ENCODE data around the gene TRIM69. TPM values are rescaled to one million over a fixed set of nuclear protein-coding genes. Genes with fewer than 3 reads are reported as not detected.
A peak's percentile ranks its signal among the peaks of the same experiment; 100 is the strongest.

The TRIM69 gene
- total RNA-seq, 1 experiment from 2014 or later, result 22.7 TPM

GRCh38 chr15:44713006-44713966 is 23.0 kb upstream of the TRIM69 start:
- H4K20me1 ChIP-seq (ENCODE audit: insufficient read depth, low read depth, low read length), result peaks cover 43% of the 10 kb centered on the region
- DNase-seq, result peak; percentile 71
- peaks cover 52% of the 10 kb centered on the region for H3K79me2 ChIP-seq (ENCODE audit: low read length)

GRCh38 chr15:44715142-44715796 is 21.1 kb upstream of the TRIM69 start:
- H3K9me3 ChIP-seq (ENCODE audit: low read length), result no peaks in the 10 kb centered on the region
- peaks cover 43% of the 10 kb centered on the region for H4K20me1 ChIP-seq (ENCODE audit: insufficient read depth, low read depth, low read length)
- H2AFZ ChIP-seq (ENCODE audit: low read length), result no peak overlapping the region
- H3K4me1 ChIP-seq (ENCODE audit: low read length), result peaks cover 69% of the 10 kb centered on the region
- H3K4me2 ChIP-seq (ENCODE audit: low read depth, low read length, poor library complexity, severe bottlenecking), result no peak overlapping the region
- no peak overlapping the region for H3K4me3 ChIP-seq (ENCODE audit: low read length)
- no peak overlapping the region for H3K27ac ChIP-seq (ENCODE audit: low read length)
- H3K9ac ChIP-seq (ENCODE audit: low read length), result no peak overlapping the region
- H3K9me2 ChIP-seq (replicated peaks; ENCODE audit: insufficient read depth, low read length), result no peaks in the 10 kb centered on the region
- no peaks in the 10 kb centered on the region for H3K27me3 ChIP-seq (ENCODE audit: low read length)
- peaks cover 52% of the 10 kb centered on the region for H3K79me2 ChIP-seq (ENCODE audit: low read length)
- no peak for DNase-seq
- H3K36me3 ChIP-seq (ENCODE audit: insufficient read depth, low read length), result peaks cover 63% of the 10 kb centered on the region

More at GRCh38 chr15:44713006-44713966, 23.0 kb upstream of the TRIM69 start:
- H3K4me2 ChIP-seq (ENCODE audit: low read depth, low read length, poor library complexity, severe bottlenecking), result peak overlapping the region; percentile 96
- H3K9ac ChIP-seq (ENCODE audit: low read length), result peak overlapping the region; percentile 100
- H3K9me3 ChIP-seq (ENCODE audit: low read length), result no peaks in the 10 kb centered on the region
- no peak overlapping the region for H2AFZ ChIP-seq (ENCODE audit: low read length)
- H3K36me3 ChIP-seq (ENCODE audit: insufficient read depth, low read length), result peaks cover 57% of the 10 kb centered on the region
- H3K27me3 ChIP-seq (ENCODE audit: low read length), result no peaks in the 10 kb centered on the region
- peaks cover 66% of the 10 kb centered on the region for H3K4me1 ChIP-seq (ENCODE audit: low read length)
- H3K27ac ChIP-seq (ENCODE audit: low read length), result peak overlapping the region; percentile 95
- H3K9me2 ChIP-seq (replicated peaks; ENCODE audit: insufficient read depth, low read length), result no peaks in the 10 kb centered on the region
- peak overlapping the region; percentile 98 for H3K4me3 ChIP-seq (ENCODE audit: low read length)

GRCh38 chr15:44715797-44716334 is 20.5 kb upstream of the TRIM69 start:
- peaks cover 50% of the 10 kb centered on the region for H3K79me2 ChIP-seq (ENCODE audit: low read length)
- no peak overlapping the region for H3K4me2 ChIP-seq (ENCODE audit: low read depth, low read length, poor library complexity, severe bottlenecking)
- peaks cover 63% of the 10 kb centered on the region for H3K36me3 ChIP-seq (ENCODE audit: insufficient read depth, low read length)
- peak; percentile 43 for DNase-seq
- H2AFZ ChIP-seq (ENCODE audit: low read length), result no peak overlapping the region
- no peak overlapping the region for H3K4me3 ChIP-seq (ENCODE audit: low read length)
- H3K27me3 ChIP-seq (ENCODE audit: low read length), result no peaks in the 10 kb centered on the region
- no peaks in the 10 kb centered on the region for H3K9me3 ChIP-seq (ENCODE audit: low read length)
- no peaks in the 10 kb centered on the region for H3K9me2 ChIP-seq (replicated peaks; ENCODE audit: insufficient read depth, low read length)
- H3K4me1 ChIP-seq (ENCODE audit: low read length), result peaks cover 68% of the 10 kb centered on the region
- H3K27ac ChIP-seq (ENCODE audit: low read length), result 0 out of 2 replicates have a peak overlapping the region, but pooled peaks have one; percentile 14
- no peak overlapping the region for H3K9ac ChIP-seq (ENCODE audit: low read length)
- peaks cover 43% of the 10 kb centered on the region for H4K20me1 ChIP-seq (ENCODE audit: insufficient read depth, low read depth, low read length)

- Histone ChIP-seq H3K27ac (ENCODE audit: low read length) (0 out of 2 replicates have a peak overlapping the region, but pooled peaks have one; percentile 75), H3K27me3 (ENCODE audit: low read length) (no peaks in the 10 kb centered on the region), H4K20me1 (ENCODE audit: insufficient read depth, low read depth, low read length) (peaks cover 36% of the 10 kb centered on the region), H3K36me3 (ENCODE audit: insufficient read depth, low read length) (peaks cover 62% of the 10 kb centered on the region), H3K9me2 (replicated peaks; ENCODE audit: insufficient read depth, low read length) (no peaks in the 10 kb centered on the region), H3K9ac (ENCODE audit: low read length) (no peak overlapping the region), H3K4me3 (ENCODE audit: low read length) (no peak overlapping the region), H2AFZ (ENCODE audit: low read length) (no peak overlapping the region), H3K4me1 (ENCODE audit: low read length) (peaks cover 75% of the 10 kb centered on the region), H3K9me3 (ENCODE audit: low read length) (no peaks in the 10 kb centered on the region), H3K4me2 (ENCODE audit: low read depth, low read length, poor library complexity, severe bottlenecking) (no peak overlapping the region), H3K79me2 (ENCODE audit: low read length) (peaks cover 39% of the 10 kb centered on the region)
- DNase-seq, result peak; percentile 41
These were observed 19.2 kb upstream of the TRIM69 start for GRCh38 chr15:44716983-44717602.

GRCh38 chr15:44718180-44718926 is 18.0 kb upstream of the TRIM69 start:
- H3K9me3 ChIP-seq (ENCODE audit: low read length), result no peaks in the 10 kb centered on the region
- no peak overlapping the region for H3K9ac ChIP-seq (ENCODE audit: low read length)
- H3K9me2 ChIP-seq (replicated peaks; ENCODE audit: insufficient read depth, low read length), result no peaks in the 10 kb centered on the region
- H3K36me3 ChIP-seq (ENCODE audit: insufficient read depth, low read length), result peaks cover 54% of the 10 kb centered on the region
- no peaks in the 10 kb centered on the region for H3K27me3 ChIP-seq (ENCODE audit: low read length)
- peaks cover 73% of the 10 kb centered on the region for H3K4me1 ChIP-seq (ENCODE audit: low read length)
- peak overlapping the region; percentile 75 for H3K27ac ChIP-seq (ENCODE audit: low read length)
- no peak overlapping the region for H3K4me3 ChIP-seq (ENCODE audit: low read length)
- H2AFZ ChIP-seq (ENCODE audit: low read length), result no peak overlapping the region
- DNase-seq, result peak; percentile 47
- H3K79me2 ChIP-seq (ENCODE audit: low read length), result peaks cover 26% of the 10 kb centered on the region
- peaks cover 24% of the 10 kb centered on the region for H4K20me1 ChIP-seq (ENCODE audit: insufficient read depth, low read depth, low read length)
- no peak overlapping the region for H3K4me2 ChIP-seq (ENCODE audit: low read depth, low read length, poor library complexity, severe bottlenecking)

- no peak overlapping the region for H3K9ac ChIP-seq (ENCODE audit: low read length)
These were observed 17.4 kb upstream of the TRIM69 start for GRCh38 chr15:44718927-44719292.

GRCh38 chr15:44719293-44719999 is 16.9 kb upstream of the TRIM69 start:
- Histone ChIP-seq H3K27ac (ENCODE audit: low read length) (peak overlapping the region; percentile 75), H3K9me2 (replicated peaks; ENCODE audit: insufficient read depth, low read length) (no peaks in the 10 kb centered on the region), H4K20me1 (ENCODE audit: insufficient read depth, low read depth, low read length) (peaks cover 14% of the 10 kb centered on the region; the same call in 1 of the 2 replicates), H3K4me2 (ENCODE audit: low read depth, low read length, poor library complexity, severe bottlenecking) (no peak overlapping the region), H3K4me3 (ENCODE audit: low read length) (no peak overlapping the region), H3K79me2 (ENCODE audit: low read length) (peaks cover 15% of the 10 kb centered on the region), H3K27me3 (ENCODE audit: low read length) (no peaks in the 10 kb centered on the region), H3K4me1 (ENCODE audit: low read length) (peaks cover 71% of the 10 kb centered on the region), H3K9ac (ENCODE audit: low read length) (no peak overlapping the region), H3K36me3 (ENCODE audit: insufficient read depth, low read length) (peaks cover 43% of the 10 kb centered on the region), H3K9me3 (ENCODE audit: low read length) (no peaks in the 10 kb centered on the region), H2AFZ (ENCODE audit: low read length) (no peak overlapping the region)
- DNase-seq, result peak; percentile 85

More at GRCh38 chr15:44718927-44719292, 17.4 kb upstream of the TRIM69 start:
- Histone ChIP-seq H3K9me2 (replicated peaks; ENCODE audit: insufficient read depth, low read length) (no peaks in the 10 kb centered on the region), H3K27me3 (ENCODE audit: low read length) (no peaks in the 10 kb centered on the region), H3K4me2 (ENCODE audit: low read depth, low read length, poor library complexity, severe bottlenecking) (no peak overlapping the region), H2AFZ (ENCODE audit: low read length) (no peak overlapping the region), H3K4me3 (ENCODE audit: low read length) (no peak overlapping the region), H3K79me2 (ENCODE audit: low read length) (peaks cover 21% of the 10 kb centered on the region), H3K27ac (ENCODE audit: low read length) (peak overlapping the region; percentile 75), H3K9me3 (ENCODE audit: low read length) (no peaks in the 10 kb centered on the region), H3K36me3 (ENCODE audit: insufficient read depth, low read length) (peaks cover 48% of the 10 kb centered on the region), H4K20me1 (ENCODE audit: insufficient read depth, low read depth, low read length) (peaks cover 19% of the 10 kb centered on the region), H3K4me1 (ENCODE audit: low read length) (peaks cover 71% of the 10 kb centered on the region)
- DNase-seq, result no peak
